Measurements from ENCODE around the gene SLC25A43.
"Not testable (repeated sequence)": the region's sequence is repeated elsewhere in the genome, so short reads cannot be mapped to it uniquely, and the experiment has no call there.

Gene SLC25A43

GRCh38 chrX:119398974-119399771, at the start of gene SLC25A43:
Gene SLC25A43 (plus strand): TSS chrX:119399336. CDS start chrX:119399404, 68 bp downstream.
- DNase-seq, result peak; percentile 57

GRCh38 chrX:119359618-119360382, 39.3 kb upstream of the SLC25A43 start:
- DNase-seq, result no peak

DNA sequence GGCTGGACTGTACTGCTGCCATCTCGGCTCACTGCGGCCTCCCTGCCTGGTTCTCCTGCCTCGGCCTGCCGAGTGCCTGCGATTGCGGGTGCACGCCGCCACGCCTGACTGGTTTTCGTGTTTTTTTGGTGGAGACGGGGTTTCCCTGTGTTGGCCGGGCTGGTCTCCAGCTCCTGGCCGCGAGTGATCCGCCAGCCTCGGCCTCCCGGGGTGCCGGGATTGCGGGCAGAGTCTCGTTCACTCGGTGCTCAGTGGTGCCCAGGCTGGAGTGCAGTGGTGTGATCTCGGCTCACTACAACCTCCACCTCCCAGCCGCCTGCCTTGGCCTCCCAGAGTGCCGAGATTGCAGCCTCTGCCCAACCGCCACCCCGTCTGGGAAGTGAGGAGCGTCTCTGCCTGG, 37.7 kb upstream of the SLC25A43 start:
- DNase-seq, result not testable (repeated sequence)

DNA sequence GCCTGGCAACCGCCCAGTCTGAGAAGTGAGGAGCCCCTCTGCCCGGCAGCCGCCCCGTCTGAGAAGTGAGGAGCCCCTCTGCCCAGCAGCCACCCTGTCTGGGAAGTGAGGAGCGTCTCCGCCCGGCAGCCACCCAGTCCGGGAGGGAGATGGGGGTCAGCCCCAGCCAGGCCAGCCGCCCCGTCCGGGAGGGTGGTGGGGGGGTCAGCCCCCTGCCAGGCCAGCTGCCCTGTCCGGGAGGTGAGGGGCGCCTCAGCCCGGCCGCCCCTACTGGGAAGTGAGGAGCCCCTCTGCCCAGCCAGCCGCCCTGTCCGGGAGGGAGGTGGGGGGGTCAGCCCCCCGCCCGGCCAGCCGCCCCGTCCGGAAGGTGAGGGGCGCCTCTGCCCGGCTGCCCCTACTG, 37.1 kb upstream of the SLC25A43 start:
- not testable (repeated sequence) for DNase-seq

DNA sequence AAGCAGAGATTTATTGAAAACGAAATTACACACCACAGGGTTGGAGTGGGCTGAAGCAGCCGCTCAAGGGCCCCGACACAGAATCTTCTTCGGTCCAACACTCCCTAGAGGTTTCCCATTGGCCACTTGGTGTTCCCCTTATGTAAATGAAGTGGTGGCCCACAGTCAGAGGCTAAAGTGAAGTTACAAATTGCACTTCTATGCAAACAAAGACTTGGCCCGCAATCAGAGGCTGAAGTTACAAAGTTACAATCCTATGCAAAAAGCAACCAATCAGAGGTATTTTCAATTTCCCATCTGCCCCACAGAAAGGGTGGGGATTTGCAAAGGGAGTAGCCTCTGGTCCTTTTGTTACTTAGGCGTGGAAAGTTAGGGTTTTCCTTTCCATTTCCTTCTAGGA, 35.7 kb upstream of the SLC25A43 start:
- DNase-seq, result no peak

DNA sequence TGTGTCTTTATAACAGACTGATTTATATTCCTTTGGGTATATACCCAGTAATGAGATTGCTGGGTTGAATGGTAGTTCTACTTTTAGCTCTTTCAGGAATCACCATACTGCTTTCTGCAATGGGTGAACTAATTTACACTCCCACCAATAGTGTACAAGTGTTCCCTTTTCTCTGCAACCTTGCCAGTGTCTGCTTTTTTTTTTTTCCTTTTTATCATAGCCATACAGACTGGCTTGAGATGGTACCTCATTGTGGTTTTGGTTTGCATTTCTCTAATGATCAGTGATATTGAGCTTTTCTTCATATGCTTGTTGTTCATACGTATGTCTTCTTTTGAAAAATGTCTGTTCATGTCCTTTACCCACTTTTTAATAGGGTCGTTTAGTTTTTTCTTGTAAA, 27.3 kb upstream of the SLC25A43 start:
- DNase-seq, result not testable (repeated sequence)

DNA sequence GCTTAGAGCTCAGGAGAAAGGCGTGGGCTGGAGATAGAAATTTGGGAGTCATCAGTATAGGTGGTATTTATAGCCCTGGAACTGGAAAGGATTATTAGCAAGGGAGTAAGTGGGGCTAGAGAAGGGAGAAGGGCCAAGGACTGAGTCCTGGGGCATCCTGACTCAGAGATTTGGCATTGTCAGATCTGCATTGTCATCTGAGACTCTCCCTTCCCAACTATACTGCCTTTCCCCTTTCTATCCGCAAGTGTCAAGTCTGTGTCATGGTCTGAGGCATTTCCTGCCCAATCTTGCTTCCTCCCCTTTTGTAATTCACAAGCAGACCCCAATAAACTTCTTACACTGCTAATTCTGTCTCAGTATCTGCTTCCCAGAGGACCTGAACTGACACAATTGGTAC, 24.4 kb upstream of the SLC25A43 start:
- DNase-seq, result no peak

DNA sequence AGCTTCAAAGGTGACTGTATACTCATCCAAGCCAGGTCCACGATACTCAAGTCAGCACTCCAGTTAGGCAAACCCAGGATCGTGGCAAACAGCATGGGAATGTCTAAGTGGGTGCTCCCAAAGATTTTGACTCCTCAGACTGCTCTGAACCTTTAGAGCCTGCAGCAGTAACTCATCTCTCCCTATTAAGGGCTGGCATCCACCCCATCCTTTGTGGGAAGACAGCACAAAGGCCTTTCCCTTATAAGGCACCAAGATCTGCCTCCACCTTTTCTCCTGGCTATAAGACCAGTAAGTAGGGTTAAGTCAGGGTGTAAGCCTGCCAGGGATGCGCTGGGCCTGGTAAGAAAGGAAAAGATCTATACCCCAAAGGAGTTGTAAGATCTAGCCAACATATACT, 23.6 kb upstream of the SLC25A43 start:
- no peak for DNase-seq

GRCh38 chrX:119376312-119376711, 22.8 kb upstream of the SLC25A43 start:
- no peak for DNase-seq

DNA sequence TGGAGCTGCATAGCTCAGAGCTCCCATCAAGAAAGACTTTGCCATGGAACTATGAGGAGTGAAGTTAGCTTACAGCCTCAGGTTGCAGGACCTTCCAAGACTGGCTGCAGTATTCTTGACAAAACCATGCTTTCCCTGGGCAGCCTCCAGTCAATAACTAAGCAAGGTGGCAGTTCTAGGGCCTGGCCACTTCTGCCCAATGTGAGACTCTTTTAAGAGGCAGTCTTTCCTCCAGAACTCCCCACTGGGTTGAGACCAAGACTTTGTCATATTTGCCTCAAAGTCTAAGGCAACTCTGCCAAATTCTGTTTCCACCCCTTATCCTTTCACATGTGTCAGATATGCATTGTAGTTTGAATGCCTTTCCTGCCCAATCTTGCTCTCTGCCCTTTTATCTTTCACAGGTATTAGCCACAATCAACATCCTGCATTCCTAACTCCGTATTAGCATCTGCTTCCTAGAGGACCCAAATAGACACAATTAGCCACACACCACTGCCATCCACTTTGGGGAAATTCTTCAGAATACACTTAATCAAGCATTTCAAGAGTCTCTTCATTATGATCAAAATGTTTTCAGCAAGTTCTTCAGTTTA, 17.7 kb upstream of the SLC25A43 start:
- no peak for DNase-seq

DNA sequence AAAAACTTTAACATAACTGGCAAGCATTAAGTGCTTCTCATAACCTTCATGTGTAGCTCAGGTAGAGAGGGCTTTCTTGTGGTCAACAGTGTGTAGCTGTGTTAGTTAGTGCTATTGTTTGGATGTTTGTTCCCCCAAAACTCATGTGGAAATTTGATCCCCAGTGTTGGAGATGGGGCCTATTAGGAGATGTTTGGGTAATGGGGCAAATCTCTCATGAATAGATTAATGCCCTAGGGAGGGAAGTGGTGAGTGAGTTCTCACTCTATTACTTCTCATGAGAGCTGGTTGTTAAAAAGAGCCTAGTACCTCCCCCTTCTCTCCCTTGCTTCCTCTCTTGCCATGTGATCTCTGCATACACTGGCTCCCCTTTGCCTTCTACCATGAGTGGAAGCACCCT, 16.5 kb upstream of the SLC25A43 start:
- no peak for DNase-seq

DNA sequence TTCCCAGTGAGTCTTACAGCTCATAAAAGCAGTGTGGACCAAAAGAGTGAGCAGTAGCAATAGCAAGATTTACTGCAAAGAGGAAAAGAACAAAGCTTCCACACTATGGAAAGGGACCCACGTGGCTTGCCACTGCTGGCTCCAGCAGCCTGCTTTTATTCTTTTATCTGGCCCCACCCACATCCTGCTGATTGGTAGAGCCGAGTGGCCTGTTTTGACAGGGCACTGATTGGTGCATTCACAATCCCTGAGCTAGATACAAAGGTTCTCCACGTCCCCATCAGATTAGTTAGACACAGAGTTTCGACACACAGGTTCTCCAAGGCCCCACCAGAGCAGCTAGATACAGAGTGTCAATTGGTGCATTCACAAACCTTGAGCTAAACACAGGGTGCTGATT, 12.5 kb upstream of the SLC25A43 start:
- DNase-seq, result not testable (repeated sequence)

DNA sequence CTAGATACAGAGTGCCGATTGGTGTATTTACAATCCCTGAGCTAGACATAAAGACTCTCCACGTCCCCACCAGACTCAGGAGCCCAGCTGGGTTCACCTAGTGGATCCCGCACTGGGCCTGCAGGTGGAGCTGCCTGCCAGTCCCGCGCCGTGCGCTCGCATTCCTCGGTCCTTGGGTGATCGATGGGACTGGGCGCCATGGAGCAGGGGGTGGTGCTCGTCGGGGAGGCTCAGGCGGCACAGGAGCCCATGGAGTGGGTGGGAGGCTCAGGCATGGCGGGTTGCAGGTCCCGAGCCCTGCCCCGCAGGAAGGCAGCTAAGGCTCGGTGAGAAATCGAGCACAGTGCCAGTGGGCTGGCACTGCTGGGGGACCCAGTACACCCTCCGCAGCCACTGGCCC, 11.7 kb upstream of the SLC25A43 start:
- DNase-seq, result not testable (repeated sequence)

DNA sequence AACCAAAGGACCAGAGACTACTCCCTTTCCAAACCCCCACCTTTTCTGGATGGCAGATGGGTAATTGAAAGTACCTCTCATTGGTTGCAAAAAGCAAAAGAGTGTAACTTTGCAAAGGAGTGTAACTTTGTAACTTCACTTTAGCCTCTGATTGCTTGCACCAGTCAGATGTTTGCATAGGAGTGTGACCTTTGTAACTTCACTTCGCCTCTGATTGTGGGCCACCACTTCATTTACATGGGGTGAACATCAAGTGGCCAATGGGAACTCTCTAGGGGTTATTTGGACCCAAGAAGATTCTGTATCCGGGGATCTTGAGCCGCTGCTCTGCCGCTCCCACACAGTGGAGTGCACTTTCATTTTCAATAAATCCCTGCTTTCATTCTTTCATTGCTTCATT, 9.9 kb upstream of the SLC25A43 start:
- DNase-seq, result no peak

GRCh38 chrX:119389871-119390501, 9.2 kb upstream of the SLC25A43 start:
- DNase-seq, result no peak

- DNase-seq, result no peak
Measured at GRCh38 chrX:119391279-119391678, 7.9 kb upstream of the SLC25A43 start.

DNA sequence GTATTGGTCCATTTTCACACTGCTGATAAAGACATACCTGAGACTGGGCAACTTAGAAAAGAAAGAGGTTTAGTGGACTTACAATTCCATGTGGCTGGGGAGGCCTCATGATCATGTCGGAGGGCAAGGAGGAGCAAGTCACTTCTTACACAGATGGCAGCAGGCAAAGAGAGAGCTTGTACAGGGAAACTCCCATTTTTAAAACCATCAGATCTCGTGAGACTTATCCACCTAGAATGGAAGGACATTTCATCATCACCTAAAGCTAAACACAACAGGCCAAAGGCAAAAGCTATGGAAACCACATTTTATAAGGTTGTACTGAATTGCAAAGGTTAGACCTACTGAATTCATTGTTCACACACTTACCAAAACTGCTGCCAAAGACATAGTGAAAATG, 6.0 kb upstream of the SLC25A43 start:
- DNase-seq, result no peak

DNA sequence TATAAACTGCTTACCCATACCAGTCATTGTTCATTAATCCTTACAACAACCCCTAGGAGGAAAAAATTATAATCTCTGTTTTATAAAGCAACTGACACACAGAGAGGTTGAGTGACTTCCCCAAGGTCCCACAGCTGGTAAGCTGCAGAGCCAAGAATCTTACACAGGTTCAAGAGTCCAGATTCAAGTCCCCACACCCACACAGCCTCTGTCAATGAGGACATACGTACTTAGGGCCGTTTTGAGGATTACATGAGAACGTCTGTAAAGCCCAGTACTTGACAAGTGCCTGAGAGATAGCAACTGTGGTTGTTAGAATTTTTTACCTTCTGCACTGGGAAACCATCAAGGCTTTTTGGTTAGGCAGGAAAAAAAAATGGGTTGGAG, 556 bp upstream of the SLC25A43 start:
- no peak for DNase-seq

GRCh38 chrX:119399772-119400101, 601 bp downstream of the SLC25A43 start:
- no peak for DNase-seq

GRCh38 chrX:119401569-119401968, 2.4 kb downstream of the SLC25A43 start:
- DNase-seq, result no peak

DNA sequence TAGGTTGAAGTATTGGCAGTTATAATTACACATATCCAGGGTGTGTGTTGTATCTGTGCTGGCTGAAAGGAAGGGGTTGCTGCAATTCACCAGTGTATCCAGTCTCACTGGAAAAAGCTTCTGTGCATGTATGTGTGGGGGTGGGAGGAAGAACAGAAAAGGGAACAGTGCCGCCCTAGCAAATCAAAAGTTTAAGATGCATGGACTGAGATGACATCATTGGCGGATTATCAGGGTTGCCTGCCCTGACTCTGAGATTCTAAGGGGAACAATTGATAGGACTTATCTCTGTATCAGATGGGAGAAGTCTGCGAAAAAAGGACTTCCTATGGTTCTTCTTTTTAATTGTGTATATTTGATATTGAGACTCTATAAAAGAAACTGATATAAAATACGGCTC, 3.5 kb downstream of the SLC25A43 start:
- DNase-seq, result no peak

GRCh38 chrX:119406776-119407175, 7.6 kb downstream of the SLC25A43 start:
- no peak for DNase-seq

DNA sequence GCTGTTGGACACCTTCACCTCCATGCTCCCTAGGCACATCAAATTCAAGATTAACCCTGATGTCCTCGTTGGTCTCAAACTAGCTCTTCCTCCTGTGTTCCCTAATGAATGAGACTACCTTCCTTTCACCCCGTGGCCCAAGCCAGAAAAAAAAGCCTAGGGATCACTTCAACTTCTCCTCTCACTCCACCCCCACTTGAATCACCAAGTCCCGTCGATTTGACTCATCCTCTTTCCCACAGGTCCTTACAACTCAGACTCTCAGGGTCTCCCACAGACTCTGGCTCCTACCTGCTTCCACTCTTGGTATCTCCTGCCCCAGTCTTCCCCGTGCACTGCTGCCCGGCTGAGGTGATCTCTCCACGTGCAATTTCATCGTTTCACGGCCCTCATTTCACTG, 8.5 kb downstream of the SLC25A43 start:
- no peak for DNase-seq
